ENCODE results near the gene SPEM2. TPM values are rescaled to one million over a fixed set of nuclear protein-coding genes. Genes with fewer than 3 reads are reported as not detected.

Gene SPEM2
- polyA plus RNA-seq, 1 of the 3 experiments (the other 2 are of a cell fraction), result not detected

GRCh38 chr17:7383742-7384488 is 41.5 kb upstream of the SPEM2 start:
- Histone ChIP-seq H3K4me3 (ENCODE audit: low read depth in 2 of 2, low read length in 1 of 2) (peak overlapping the region in 1 of 2 experiments; percentile 42; a peak in 2 of 4 replicates), H4K20me1 (ENCODE audit: insufficient read depth) (no peaks in the 10 kb centered on the region), H3K4me2 (peak overlapping the region; percentile 50), H3K27me3 (ENCODE audit: insufficient read depth) (peaks cover 8% of the 10 kb centered on the region; the same call in 1 of the 2 replicates), H3K27ac (ENCODE audit: low read depth in 2 of 2, low read length in 1 of 2) (peak overlapping the region in 1 of 2 experiments; percentile 25; a peak in 1 of 4 replicates), H3K4me1 (ENCODE audit: control insufficient read depth in 1 of 2, insufficient read depth in 2 of 2, low read depth in 1 of 2, low read length in 1 of 2) (peaks cover 0 to 32% of the 10 kb centered on the region in 2 experiments; a peak in 2 of 4 replicates), H3K9me3 (no peaks in the 10 kb centered on the region), H3K9ac (no peak overlapping the region), H3K79me2 (ENCODE audit: insufficient read depth) (no peaks in the 10 kb centered on the region), H2AFZ (ENCODE audit: low read depth) (no peak overlapping the region), H3K36me3 (replicated peaks in 1 of 2; ENCODE audit: control insufficient read depth in 1 of 2, insufficient read depth in 2 of 2, low read length in 1 of 2) (peaks cover 0 to 4% of the 10 kb centered on the region in 2 experiments), H3F3A (replicated peaks; ENCODE audit: insufficient read depth) (peaks cover 2% of the 10 kb centered on the region), H3K9me2 (no peaks in the 10 kb centered on the region)
- DNase-seq, result peak; percentile 95
- 34% methylated on average over 35 of the region's 65 CpGs for WGBS (ENCODE audit: low lambda C conversion rate)
- ChIA-PET POLR2A (interaction anchor here (1.0 to 1.1 kb wide), 2 partner anchors 69 to 200 kb away, joined by 3 read pairs; partner anchors contain the start of genes GPS2 and MPDU1), CTCF (interaction anchor here (1.0 to 2.3 kb wide), 4 partner anchors 10 to 177 kb away, joined by 3 to 12 read pairs (median 4); partner anchors contain the start of genes PLSCR3 and SENP3)
- TF ChIP-seq GATA2 (CRISPR knock-in tag; IDR thresholded peaks at IDR 0.05) (no peak), POLR2AphosphoS5 (IDR thresholded peaks at IDR 0.05; ENCODE audit: low read depth, low read length) (0 out of 2 replicates have a peak, but pooled peaks have one; percentile 37)

- Histone ChIP-seq H3K4me2 (0 out of 2 replicates have a peak overlapping the region, but pooled peaks have one; percentile 50), H3K9me2 (no peaks in the 10 kb centered on the region), H3K9ac (no peak overlapping the region), H3K27ac (ENCODE audit: low read depth in 2 of 2, low read length in 1 of 2) (no peak overlapping the region), H3F3A (replicated peaks; ENCODE audit: insufficient read depth) (peaks cover 2% of the 10 kb centered on the region), H3K4me1 (ENCODE audit: control insufficient read depth in 1 of 2, insufficient read depth in 2 of 2, low read depth in 1 of 2, low read length in 1 of 2) (peaks cover 0 to 32% of the 10 kb centered on the region in 2 experiments; a peak in 2 of 4 replicates), H2AFZ (ENCODE audit: low read depth) (no peak overlapping the region), H4K20me1 (ENCODE audit: insufficient read depth) (no peaks in the 10 kb centered on the region), H3K36me3 (replicated peaks in 1 of 2; ENCODE audit: control insufficient read depth in 1 of 2, insufficient read depth in 2 of 2, low read length in 1 of 2) (peaks cover 1 to 11% of the 10 kb centered on the region in 2 experiments), H3K4me3 (ENCODE audit: low read depth in 2 of 2, low read length in 1 of 2) (peak overlapping the region in 1 of 2 experiments; percentile 42; a peak in 2 of 4 replicates), H3K79me2 (ENCODE audit: insufficient read depth) (no peaks in the 10 kb centered on the region), H3K9me3 (no peaks in the 10 kb centered on the region), H3K27me3 (ENCODE audit: insufficient read depth) (peaks cover 8% of the 10 kb centered on the region; the same call in 1 of the 2 replicates)
- TF ChIP-seq IRF3 (IDR thresholded peaks at IDR 0.05; ENCODE audit: low read depth, low read length), result no peak
- TF ChIP-seq GATA2 (CRISPR knock-in tag; IDR thresholded peaks at IDR 0.05), result no peak
- no peak for TF ChIP-seq USF2 (IDR thresholded peaks at IDR 0.05; ENCODE audit: borderline replicate concordance, low read depth, low read length)
- POLR2A ChIA-PET, result interaction anchor here (1.1 kb wide), 1 partner anchor 199 kb away, joined by 3 read pairs; the partner anchor contains the start of gene MPDU1
- CTCF ChIA-PET, result interaction anchor here (0.9 to 2.3 kb wide), 4 partner anchors 9 to 176 kb away, joined by 3 to 12 read pairs (median 5); partner anchors contain the start of genes PLSCR3 and SENP3
- 86% methylated on average over 17 of the region's 23 CpGs for WGBS (ENCODE audit: low lambda C conversion rate)
- DNase-seq, result no peak
Observed at GRCh38 chr17:7384489-7385081, 40.8 kb upstream of the SPEM2 start.
